Chondrocyte (in vitro differentiated cells): Measurements from ENCODE around the gene ZNF418. TPM values are rescaled to one million over a fixed set of nuclear protein-coding genes. Genes with fewer than 3 reads are reported as not detected.

Source experiments
- DNase-seq: peaks from one replicate; pipeline ENCODE4 v3.0.0; 2021; ENCODE audit warnings: mixed read lengths, low spot score
- H3K27ac Mint-ChIP-seq: one replicate; pipeline ENCODE4 v1.8.0; 2021; ENCODE audit warnings: mild to moderate bottlenecking, moderate library complexity, mixed read lengths; ENCODE audit not compliant: unreplicated experiment
- H3K27me3 Mint-ChIP-seq: 2 replicates; pipeline ENCODE4 v1.8.0; 2021; ENCODE audit warnings: low read depth, mixed read lengths
- H3K36me3 Mint-ChIP-seq: 2 replicates; pipeline ENCODE4 v1.8.0; 2021; ENCODE audit warnings: low read depth, mixed read lengths
- H3K4me1 Mint-ChIP-seq: 2 replicates; pipeline ENCODE4 v1.8.0; 2021; ENCODE audit warnings: low read depth, mild to moderate bottlenecking, mixed read lengths
- H3K4me3 Mint-ChIP-seq: one replicate; pipeline ENCODE4 v1.8.0; 2021; ENCODE audit warnings: mild to moderate bottlenecking, moderate library complexity, mixed read lengths; ENCODE audit not compliant: unreplicated experiment
- H3K9me3 Mint-ChIP-seq: 2 replicates; pipeline ENCODE4 v1.8.0; 2021; ENCODE audit warnings: low read depth, mixed read lengths
- CTCF ChIP-seq: fragments of 200-600 bp; sonication (generic); IDR thresholded peaks from 2 replicates; pipeline ENCODE4 v1.5.0; 2021; ENCODE audit warnings: antibody characterized with exemption, mild to moderate bottlenecking, moderate library complexity
- long read RNA-seq: library from polyadenylated mRNA; stranded (forward); transcript quantifications from one replicate; pipeline ENCODE4 v2.0.0, GENCODE V29; 2021
- total RNA-seq: library from RNA; stranded (reverse); gene quantifications from 3 replicates; pipeline ENCODE4 v1.2.1, GENCODE V29; 2021

The ZNF418 gene
- 6.4 to 9.8 TPM (median 6.7 TPM) in 3 replicates for total RNA-seq
- long read RNA-seq, partial matches to known transcripts: 3 of 5 reads
- long read RNA-seq, other reads (novel, unspliced or antisense): 2 of 5 reads

GRCh38 chr19:57934820-57935665 is at the start of gene ZNF418:
Gene ZNF418, minus strand, starts transcription at chr19:57935402. Its CDS starts 1,580 bp downstream, at chr19:57933822.
- peak within 1 kb of the TSS; percentile 99 for H3K4me3 Mint-ChIP-seq
- peaks cover 43% of the 10 kb centered on the region for H3K36me3 Mint-ChIP-seq
- peaks cover 40% of the 10 kb centered on the region for H3K9me3 Mint-ChIP-seq
- peaks cover 12% of the 10 kb centered on the region for H3K4me1 Mint-ChIP-seq
- TF ChIP-seq CTCF: no peak
- H3K27me3 Mint-ChIP-seq: no peaks in the 10 kb centered on the region
- DNase-seq: no peak
- peak within 1 kb of the TSS; percentile 78 for H3K27ac Mint-ChIP-seq

- Mint-ChIP-seq H3K36me3 (peaks cover 91% of the 10 kb centered on the region), H3K9me3 (peaks cover 86% of the 10 kb centered on the region), H3K4me1 (no peaks in the 10 kb centered on the region), H3K27me3 (no peaks in the 10 kb centered on the region), H3K27ac (no peak overlapping the region), H3K4me3 (no peak overlapping the region)
- TF ChIP-seq CTCF: no peak
- DNase-seq: no peak
Observed at GRCh38 chr19:57978586-57979289, 43.5 kb upstream of the ZNF418 start.

- Mint-ChIP-seq H3K27me3 (no peaks in the 10 kb centered on the region), H3K4me1 (no peaks in the 10 kb centered on the region), H3K4me3 (no peak within 1 kb of the TSS), H3K27ac (no peak within 1 kb of the TSS), H3K36me3 (peaks cover 74% of the 10 kb centered on the region), H3K9me3 (peaks cover 70% of the 10 kb centered on the region)
- no peak for TF ChIP-seq CTCF
- no peak for DNase-seq
Observed at GRCh38 chr19:57974434-57974833, 39.2 kb upstream of the ZNF418 start, which contains the start of gene C19orf18. Gene C19orf18, minus strand, starts transcription at chr19:57974534. Its CDS starts 102 bp downstream, at chr19:57974432.

GRCh38 chr19:57964761-57965160 is 29.6 kb upstream of the ZNF418 start:
- TF ChIP-seq CTCF: no peak
- Mint-ChIP-seq H3K27me3 (no peaks in the 10 kb centered on the region), H3K36me3 (peaks cover 36% of the 10 kb centered on the region), H3K4me1 (no peaks in the 10 kb centered on the region), H3K9me3 (peaks cover 47% of the 10 kb centered on the region), H3K27ac (no peak overlapping the region), H3K4me3 (no peak overlapping the region)
- no peak for DNase-seq

GRCh38 chr19:57961785-57962184 is 26.6 kb upstream of the ZNF418 start:
- peaks cover 33% of the 10 kb centered on the region for H3K36me3 Mint-ChIP-seq
- no peaks in the 10 kb centered on the region for H3K4me1 Mint-ChIP-seq
- no peak for DNase-seq
- peaks cover 46% of the 10 kb centered on the region for H3K9me3 Mint-ChIP-seq
- H3K27me3 Mint-ChIP-seq: no peaks in the 10 kb centered on the region
- no peak for TF ChIP-seq CTCF
- H3K27ac Mint-ChIP-seq: no peak overlapping the region
- H3K4me3 Mint-ChIP-seq: no peak overlapping the region
